Measurements from ENCODE around the gene WDR72. TPM values are rescaled to one million over a fixed set of nuclear protein-coding genes. Genes with fewer than 3 reads are reported as not detected.
A peak's percentile ranks its signal among the peaks of the same experiment; 100 is the strongest.

The WDR72 gene
- total RNA-seq, 6 donors from 2014 or later = 0.30 to 7.0 (median 2.5) TPM

DNA sequence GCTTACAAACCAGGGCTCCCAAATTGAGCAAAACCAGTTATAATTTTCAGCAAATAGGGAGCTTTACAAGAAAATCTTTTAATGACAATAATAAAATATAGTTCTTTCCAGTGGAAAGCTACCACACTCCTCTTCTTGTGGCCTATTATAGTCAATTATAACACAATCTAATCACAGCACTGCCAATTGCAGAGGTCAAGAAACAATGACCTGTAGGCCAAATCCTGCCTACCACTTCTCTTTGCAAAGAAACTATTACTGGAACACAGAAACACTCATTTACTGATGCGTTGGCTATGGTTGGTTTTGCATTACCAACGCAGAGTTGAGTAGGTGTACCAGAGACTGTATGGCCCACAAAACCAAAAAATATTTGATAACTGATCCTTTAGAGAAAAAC is 110.5 kb downstream of the WDR72 start:
- WGBS, 2 donors = 92 to 100% methylated on average over 2 of the region's 2 CpGs
- TF ChIP-seq POLR2A (IDR thresholded peaks at IDR 0.05) = no peak
- TF ChIP-seq, protein P1, sequence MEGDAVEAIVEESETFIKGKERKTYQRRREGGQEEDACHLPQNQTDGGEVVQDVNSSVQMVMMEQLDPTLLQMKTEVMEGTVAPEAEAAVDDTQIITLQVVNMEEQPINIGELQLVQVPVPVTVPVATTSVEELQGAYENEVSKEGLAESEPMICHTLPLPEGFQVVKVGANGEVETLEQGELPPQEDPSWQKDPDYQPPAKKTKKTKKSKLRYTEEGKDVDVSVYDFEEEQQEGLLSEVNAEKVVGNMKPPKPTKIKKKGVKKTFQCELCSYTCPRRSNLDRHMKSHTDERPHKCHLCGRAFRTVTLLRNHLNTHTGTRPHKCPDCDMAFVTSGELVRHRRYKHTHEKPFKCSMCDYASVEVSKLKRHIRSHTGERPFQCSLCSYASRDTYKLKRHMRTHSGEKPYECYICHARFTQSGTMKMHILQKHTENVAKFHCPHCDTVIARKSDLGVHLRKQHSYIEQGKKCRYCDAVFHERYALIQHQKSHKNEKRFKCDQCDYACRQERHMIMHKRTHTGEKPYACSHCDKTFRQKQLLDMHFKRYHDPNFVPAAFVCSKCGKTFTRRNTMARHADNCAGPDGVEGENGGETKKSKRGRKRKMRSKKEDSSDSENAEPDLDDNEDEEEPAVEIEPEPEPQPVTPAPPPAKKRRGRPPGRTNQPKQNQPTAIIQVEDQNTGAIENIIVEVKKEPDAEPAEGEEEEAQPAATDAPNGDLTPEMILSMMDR (IDR thresholded peaks at IDR 0.05) = no peak
- TF ChIP-seq EP300 (IDR thresholded peaks at IDR 0.05) = no peak
- no peaks in the 10 kb centered on the region for H3K4me1 ChIP-seq
- H3K27ac ChIP-seq = no peak overlapping the region
- no peaks in the 10 kb centered on the region for H3K9me3 ChIP-seq
- no peaks in the 10 kb centered on the region for H3K36me3 ChIP-seq
- ATAC-seq (ENCODE audit: low FRiP score in 2 of 2) = no peak
- H3K4me3 ChIP-seq = no peak overlapping the region
- H3K27me3 ChIP-seq = no peaks in the 10 kb centered on the region
- no peak for DNase-seq

DNA sequence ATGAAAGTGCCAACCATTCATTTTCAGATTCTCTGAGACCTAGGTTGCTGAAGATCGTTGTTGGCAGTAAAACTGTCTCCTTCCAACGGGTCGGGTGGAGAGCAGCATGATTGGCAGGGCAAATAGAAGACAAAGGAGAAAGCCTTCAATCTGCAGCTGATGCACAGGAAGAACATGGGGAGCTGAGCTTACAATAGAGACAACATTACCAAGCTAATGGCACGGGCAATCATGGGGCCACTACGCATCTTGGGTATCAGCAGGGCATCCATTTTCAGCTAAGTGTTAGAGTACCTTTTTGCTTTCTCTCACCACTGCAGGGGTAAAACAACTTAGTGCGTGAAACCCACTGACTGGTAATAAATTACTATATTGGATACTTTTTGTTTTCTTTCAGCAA is 114.8 kb downstream of the WDR72 start:
- Histone ChIP-seq H3K4me3 (no peak overlapping the region), H3K27me3 (no peaks in the 10 kb centered on the region), H3K27ac (no peak overlapping the region), H3K9me3 (no peaks in the 10 kb centered on the region), H3K36me3 (no peaks in the 10 kb centered on the region), H3K4me1 (no peaks in the 10 kb centered on the region)
- TF ChIP-seq POLR2AphosphoS5 (IDR thresholded peaks at IDR 0.05) (no peak), POLR2A (IDR thresholded peaks at IDR 0.05) (no peak), EP300 (IDR thresholded peaks at IDR 0.05) (no peak)
- TF ChIP-seq, protein P1 (IDR thresholded peaks at IDR 0.05) = no peak
- 79 to 80% methylated on average over 6 of the region's 6 CpGs for WGBS, 2 donors
- ATAC-seq (ENCODE audit: low FRiP score in 2 of 2) (no peak), DNase-seq (no peak)

DNA sequence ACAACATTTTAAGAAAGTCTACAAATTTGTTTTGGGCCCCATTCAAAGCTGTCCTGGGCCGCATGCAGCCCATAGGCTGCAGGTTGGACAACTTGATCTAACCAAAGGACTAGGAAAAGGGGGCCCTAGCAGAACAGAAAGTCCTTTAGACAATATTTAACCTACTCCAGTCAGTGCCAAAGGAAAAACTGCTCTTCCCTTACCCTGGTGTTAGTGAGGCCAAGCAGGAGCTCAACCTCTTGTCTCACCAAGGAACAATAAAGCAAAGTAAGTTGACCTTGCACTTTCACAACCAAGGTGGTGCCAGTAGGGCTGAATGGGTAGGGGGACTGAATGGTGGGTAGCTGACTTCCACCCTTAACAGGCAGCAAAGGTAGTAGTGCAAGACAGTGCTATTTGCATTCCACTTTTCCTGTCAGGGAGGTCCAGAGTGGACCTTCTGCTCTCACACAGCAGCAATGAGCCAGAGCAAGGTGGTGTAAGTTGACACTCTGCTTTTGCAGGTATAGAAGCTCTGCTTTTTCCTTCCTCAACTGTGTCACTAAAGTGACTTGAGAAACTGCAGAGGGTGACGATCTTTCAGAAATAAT is 124.9 kb downstream of the WDR72 start:
- DNase-seq (no peak), ATAC-seq (ENCODE audit: low FRiP score in 2 of 2) (peak in 1 of 2 donors; percentile 40)
- 78 to 86% methylated on average over 2 of the region's 2 CpGs for WGBS, 2 donors
- no peaks in the 10 kb centered on the region for H3K36me3 ChIP-seq
- peaks cover 0 to 9% (median 6%) of the 10 kb centered on the region in 4 donors for H3K9me3 ChIP-seq
- no peaks in the 10 kb centered on the region for H3K4me1 ChIP-seq
- H3K27ac ChIP-seq = no peak overlapping the region
- no peak overlapping the region for H3K4me3 ChIP-seq
- H3K27me3 ChIP-seq = no peaks in the 10 kb centered on the region
- no peak for TF ChIP-seq POLR2A (IDR thresholded peaks at IDR 0.05)
- no peak for TF ChIP-seq EP300 (IDR thresholded peaks at IDR 0.05)
- TF ChIP-seq, protein P1 (IDR thresholded peaks at IDR 0.05) = no peak
- no peak for TF ChIP-seq POLR2AphosphoS5 (IDR thresholded peaks at IDR 0.05)

- Histone ChIP-seq H3K9me3 (peaks cover 0 to 5% (median 4%) of the 10 kb centered on the region in 4 donors), H3K36me3 (no peaks in the 10 kb centered on the region), H3K27ac (no peak overlapping the region), H3K4me1 (no peaks in the 10 kb centered on the region), H3K27me3 (no peaks in the 10 kb centered on the region), H3K4me3 (no peak overlapping the region)
- TF ChIP-seq POLR2AphosphoS5 (IDR thresholded peaks at IDR 0.05) (no peak), EP300 (IDR thresholded peaks at IDR 0.05) (no peak), POLR2A (IDR thresholded peaks at IDR 0.05) (no peak)
- TF ChIP-seq, protein P1 (IDR thresholded peaks at IDR 0.05) = no peak
- no peak for DNase-seq
- ATAC-seq (ENCODE audit: low FRiP score in 2 of 2) = no peak
- 60 to 70% methylated on average over 3 of the region's 3 CpGs for WGBS, 2 donors
These were observed 132.2 kb downstream of the WDR72 start for GRCh38 chr15:53627279-53627678.
